ENCODE results near the gene KCNMB2.

The KCNMB2 gene

DNA sequence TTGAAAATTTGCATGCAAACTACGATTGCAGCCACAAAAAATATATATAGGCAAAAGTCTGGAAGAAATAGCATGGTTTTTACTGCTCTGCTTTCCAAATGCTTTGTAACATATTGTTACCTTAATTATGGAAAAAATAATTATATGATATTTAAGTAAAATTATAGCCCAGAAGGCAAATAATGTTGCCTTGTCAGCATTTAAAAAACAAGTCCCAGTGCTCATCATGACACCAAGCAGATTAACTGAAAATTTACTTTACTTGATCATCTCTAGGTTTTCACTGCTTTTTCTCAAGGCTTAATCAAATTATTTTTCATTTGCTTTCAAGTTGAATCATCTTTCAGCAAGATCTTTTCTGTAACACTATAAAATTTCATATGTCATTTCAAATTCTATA lies 272.5 kb downstream of the KCNMB2 start:
- no peak for DNase-seq (ENCODE audit: low read depth in 1 of 2, low spot score in 1 of 2)
- in situ Hi-C loops (cut with HindIII; ENCODE audit: low pct_unique_long_range_greater_than_20kb, low sequenced_read_pairs): no loop called here
- no peak for TF ChIP-seq JUND (IDR thresholded peaks at IDR 0.05; ENCODE audit: low read depth)

GRCh38 chr3:178810181-178810580 lies 273.9 kb downstream of the KCNMB2 start:
- TF ChIP-seq JUND (IDR thresholded peaks at IDR 0.05; ENCODE audit: low read depth): no peak
- in situ Hi-C loops (cut with HindIII; ENCODE audit: low pct_unique_long_range_greater_than_20kb, low sequenced_read_pairs): no loop called here
- DNase-seq (ENCODE audit: low read depth in 1 of 2, low spot score in 1 of 2): no peak

- DNase-seq (ENCODE audit: low read depth in 1 of 2, low spot score in 1 of 2): no peak
- TF ChIP-seq JUND (IDR thresholded peaks at IDR 0.05; ENCODE audit: low read depth): no peak
- in situ Hi-C loops (cut with HindIII; ENCODE audit: low pct_unique_long_range_greater_than_20kb, low sequenced_read_pairs): no loop called here
Observed at GRCh38 chr3:178822722-178823121, 286.5 kb downstream of the KCNMB2 start.

DNA sequence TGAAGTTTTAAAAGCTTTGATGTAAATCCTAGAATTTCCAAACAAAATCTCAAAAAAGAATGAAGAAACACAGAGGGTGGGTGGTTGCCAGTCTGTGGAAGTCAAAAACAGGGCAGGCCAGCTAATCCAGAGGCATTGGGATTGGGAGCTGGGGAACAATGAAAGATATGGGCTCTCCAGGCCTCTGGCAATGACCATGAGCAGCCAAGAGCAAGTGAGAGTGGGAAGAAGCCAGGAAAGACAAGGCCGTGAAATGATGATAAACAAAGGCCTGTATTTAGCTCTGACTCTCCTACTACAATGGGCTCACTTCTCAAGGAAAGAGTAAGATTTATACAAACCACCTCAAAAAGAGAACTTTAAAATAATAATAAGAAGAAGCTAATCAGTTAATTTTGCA lies 286.9 kb downstream of the KCNMB2 start:
- TF ChIP-seq JUND (IDR thresholded peaks at IDR 0.05; ENCODE audit: low read depth): no peak
- in situ Hi-C loops (cut with HindIII; ENCODE audit: low pct_unique_long_range_greater_than_20kb, low sequenced_read_pairs): no loop called here
- no peak for DNase-seq (ENCODE audit: low read depth in 1 of 2, low spot score in 1 of 2)

DNA sequence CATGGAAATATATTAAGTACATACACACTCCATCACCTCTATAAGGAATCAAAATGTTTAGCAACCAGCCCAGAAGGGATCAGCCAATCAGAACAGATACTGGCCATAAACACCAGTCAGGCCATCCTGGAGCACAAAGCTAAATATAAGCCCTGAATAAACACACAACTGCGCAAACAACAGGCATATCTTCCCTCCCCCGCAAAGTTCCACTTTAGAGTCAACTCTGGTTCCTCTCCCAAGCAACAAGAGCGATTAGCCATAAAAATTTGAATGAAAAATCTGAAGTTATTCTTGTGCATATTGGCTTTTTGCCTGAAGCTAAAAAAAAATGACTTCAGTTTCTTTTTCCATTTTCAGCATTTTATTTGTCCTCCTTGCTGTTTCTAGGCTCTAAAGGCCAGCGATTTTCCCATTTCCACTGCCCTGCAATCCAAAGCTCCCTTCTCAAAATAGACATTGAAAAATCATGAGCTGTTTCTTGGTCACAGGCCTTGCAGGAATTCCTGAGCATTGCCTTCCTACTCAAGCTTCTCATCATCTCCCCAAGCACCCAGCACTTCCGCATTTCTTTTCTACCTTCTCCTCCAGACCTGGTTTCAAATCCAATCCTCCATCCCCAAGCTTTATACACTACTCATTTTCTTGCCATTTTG lies 287.5 kb downstream of the KCNMB2 start:
- in situ Hi-C loops (cut with HindIII; ENCODE audit: low pct_unique_long_range_greater_than_20kb, low sequenced_read_pairs): no loop called here
- peak in 1 of 2 experiments; percentile 59 for DNase-seq (ENCODE audit: low read depth in 1 of 2, low spot score in 1 of 2)
- no peak for TF ChIP-seq JUND (IDR thresholded peaks at IDR 0.05; ENCODE audit: low read depth)

DNA sequence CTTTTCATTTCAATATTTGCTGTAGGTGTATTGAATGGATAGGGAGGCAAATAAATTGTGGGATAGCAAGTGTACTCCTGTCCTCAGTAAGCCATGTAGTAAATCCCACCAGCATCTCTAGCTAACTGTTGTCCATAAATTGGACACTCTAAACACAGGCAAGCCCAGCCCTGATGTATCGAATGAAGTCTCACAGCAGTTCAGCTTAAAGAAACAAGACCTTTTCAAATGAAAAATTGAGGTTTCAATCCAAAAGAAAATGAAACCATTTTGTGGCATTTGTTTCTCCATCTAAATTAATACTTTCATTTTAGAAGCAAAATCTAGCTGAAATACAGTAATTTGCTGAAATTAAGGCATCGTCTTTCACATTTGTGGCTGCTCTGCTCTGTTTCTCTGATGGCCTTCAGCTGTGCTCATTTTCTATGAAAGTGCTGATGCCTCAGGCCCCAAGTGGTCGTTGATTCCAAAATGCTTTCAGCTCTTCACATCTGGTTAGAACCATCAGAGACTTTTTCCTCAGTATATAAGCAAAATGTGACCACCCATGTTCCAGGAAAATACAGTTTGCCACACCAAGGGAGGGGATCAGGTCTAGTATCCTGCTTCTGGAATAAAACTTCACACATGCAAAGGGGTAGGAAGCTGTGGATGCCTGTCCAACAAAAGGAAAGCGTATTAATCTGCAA lies 290.3 kb downstream of the KCNMB2 start:
- no peak for DNase-seq (ENCODE audit: low read depth in 1 of 2, low spot score in 1 of 2)
- TF ChIP-seq JUND (IDR thresholded peaks at IDR 0.05; ENCODE audit: low read depth): no peak
- in situ Hi-C loops (cut with HindIII; ENCODE audit: low pct_unique_long_range_greater_than_20kb, low sequenced_read_pairs): no loop called here

GRCh38 chr3:178827285-178827856 lies 291.1 kb downstream of the KCNMB2 start:
- in situ Hi-C loops (cut with HindIII; ENCODE audit: low pct_unique_long_range_greater_than_20kb, low sequenced_read_pairs): no loop called here
- no peak for DNase-seq (ENCODE audit: low read depth in 1 of 2, low spot score in 1 of 2)
- no peak for TF ChIP-seq JUND (IDR thresholded peaks at IDR 0.05; ENCODE audit: low read depth)

- TF ChIP-seq JUND (IDR thresholded peaks at IDR 0.05; ENCODE audit: low read depth): no peak
- in situ Hi-C loops (cut with HindIII; ENCODE audit: low pct_unique_long_range_greater_than_20kb, low sequenced_read_pairs): no loop called here
- no peak for DNase-seq (ENCODE audit: low read depth in 1 of 2, low spot score in 1 of 2)
Observed at GRCh38 chr3:178833695-178834094, 297.5 kb downstream of the KCNMB2 start.

DNA sequence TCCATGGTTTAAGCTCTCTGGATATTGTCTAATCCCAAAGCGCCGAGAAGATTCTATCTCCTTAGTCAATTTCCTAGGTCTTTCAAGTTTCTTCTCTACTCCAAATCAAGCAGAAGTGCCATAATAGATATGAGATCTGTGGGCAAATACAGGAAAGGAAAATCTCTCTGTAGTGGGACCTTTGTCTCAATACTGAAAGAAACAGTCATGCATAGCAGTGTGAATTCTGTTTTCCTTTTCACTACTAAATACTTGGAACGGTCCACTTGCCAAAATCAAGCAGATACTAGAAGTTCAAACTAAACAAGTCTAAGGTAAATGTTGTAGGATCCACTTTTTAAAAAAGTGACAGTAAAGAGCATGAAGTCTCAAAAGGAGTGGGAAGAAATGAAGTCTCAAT lies 298.8 kb downstream of the KCNMB2 start:
- no peak for DNase-seq (ENCODE audit: low read depth in 1 of 2, low spot score in 1 of 2)
- TF ChIP-seq JUND (IDR thresholded peaks at IDR 0.05; ENCODE audit: low read depth): no peak
- in situ Hi-C loops (cut with HindIII; ENCODE audit: low pct_unique_long_range_greater_than_20kb, low sequenced_read_pairs): no loop called here

- no peak for DNase-seq (ENCODE audit: low read depth in 1 of 2, low spot score in 1 of 2)
- TF ChIP-seq JUND (IDR thresholded peaks at IDR 0.05; ENCODE audit: low read depth): no peak
- in situ Hi-C loops (cut with HindIII; ENCODE audit: low pct_unique_long_range_greater_than_20kb, low sequenced_read_pairs): no loop called here
Observed at GRCh38 chr3:178837512-178837911, 301.3 kb downstream of the KCNMB2 start.

- no peak for TF ChIP-seq JUND (IDR thresholded peaks at IDR 0.05; ENCODE audit: low read depth)
- no peak for DNase-seq (ENCODE audit: low read depth in 1 of 2, low spot score in 1 of 2)
- in situ Hi-C loops (cut with HindIII; ENCODE audit: low pct_unique_long_range_greater_than_20kb, low sequenced_read_pairs): no loop called here
Observed at GRCh38 chr3:178840586-178840985, 304.4 kb downstream of the KCNMB2 start.

- TF ChIP-seq JUND (IDR thresholded peaks at IDR 0.05; ENCODE audit: low read depth): no peak
- no peak for DNase-seq (ENCODE audit: low read depth in 1 of 2, low spot score in 1 of 2)
- in situ Hi-C loops (cut with HindIII; ENCODE audit: low pct_unique_long_range_greater_than_20kb, low sequenced_read_pairs): no loop called here
Observed at GRCh38 chr3:178841011-178841410, 304.8 kb downstream of the KCNMB2 start.

GRCh38 chr3:178844916-178845315 lies 308.7 kb downstream of the KCNMB2 start:
- in situ Hi-C loops (cut with HindIII; ENCODE audit: low pct_unique_long_range_greater_than_20kb, low sequenced_read_pairs): no loop called here
- TF ChIP-seq JUND (IDR thresholded peaks at IDR 0.05; ENCODE audit: low read depth): no peak
- DNase-seq (ENCODE audit: low read depth in 1 of 2, low spot score in 1 of 2): no peak
